Smooth muscle cell (in vitro differentiated cells): ENCODE results near the gene ZNF385D. TPM values are rescaled to one million over a fixed set of nuclear protein-coding genes. Genes with fewer than 3 reads are reported as not detected.

Source experiments
- DNase-seq: peaks from one replicate; lab custom pipeline; 2025; ENCODE audit not compliant: unreplicated experiment; lab: John Stamatoyannopoulos, UW
- H2AFZ ChIP-seq: fragments of 200-600 bp; sonication (generic); 2 replicates; pipeline ENCODE4 v1.6.0; 2016; ENCODE audit warnings: antibody characterized with exemption, low read depth, mild to moderate bottlenecking
- H3F3A ChIP-seq: fragments of 200-600 bp; sonication (generic); 2 replicates; pipeline ENCODE4 v1.6.0; 2017; ENCODE audit warnings: antibody characterized with exemption, low read depth
- H3K27ac ChIP-seq: fragments of 200-600 bp; sonication (generic); 2 replicates; pipeline ENCODE4 v1.5.1; 2016; ENCODE audit warnings: low read depth, mild to moderate bottlenecking
- H3K27me3 ChIP-seq: fragments of 200-600 bp; sonication (generic); 2 replicates; pipeline ENCODE4 v1.6.1; 2016; ENCODE audit warnings: low read depth, mild to moderate bottlenecking
- H3K36me3 ChIP-seq: fragments of 200-600 bp; sonication (generic); 2 replicates; pipeline ENCODE4 v1.5.1; 2016; ENCODE audit warnings: low read depth
- H3K4me1 ChIP-seq: fragments of 200-600 bp; sonication (generic); 2 replicates; pipeline ENCODE4 v1.5.1; 2016; ENCODE audit warnings: low read depth
- H3K4me2 ChIP-seq: fragments of 200-600 bp; sonication (generic); 2 replicates; pipeline ENCODE4 v1.6.0; 2016; ENCODE audit warnings: mild to moderate bottlenecking
- H3K4me3 ChIP-seq: fragments of 200-600 bp; sonication (generic); 2 replicates; pipeline ENCODE4 v1.5.1; 2016; ENCODE audit warnings: mild to moderate bottlenecking
- H3K79me2 ChIP-seq: fragments of 200-600 bp; sonication (generic); 2 replicates; pipeline ENCODE4 v1.6.0; 2016; ENCODE audit warnings: low read depth, mild to moderate bottlenecking
- H3K9ac ChIP-seq: fragments of 200-600 bp; sonication (generic); 2 replicates; pipeline ENCODE4 v1.6.0; 2016; ENCODE audit warnings: low read depth
- H3K9me3 ChIP-seq: fragments of 200-600 bp; sonication (generic); replicated peaks from 2 replicates; pipeline ENCODE4 v1.5.1; 2016; ENCODE audit warnings: low read depth
- H4K20me1 ChIP-seq: fragments of 200-600 bp; sonication (generic); 2 replicates; pipeline ENCODE4 v1.6.0; 2016; ENCODE audit warnings: low read depth
- CTCF ChIP-seq: fragments of 200-600 bp; sonication (generic); IDR thresholded peaks from 2 replicates; pipeline ENCODE4 v1.5.1; 2017; ENCODE audit warnings: borderline replicate concordance, mild to moderate bottlenecking, antibody characterized with exemption; ENCODE audit not compliant: insufficient read depth, poor library complexity, severe bottlenecking
- WGBS: methylation state at CpG from one replicate; pipeline ENCODE4 v1.1.7; 2016; ENCODE audit warnings: low lambda C conversion rate; 5-methylcytosine and 5-hydroxymethylcytosine counted together
- polyA plus RNA-seq: library from polyadenylated mRNA; unstranded; fragments of >200 nt; fragmentation: Nextera tagmentation; extraction: Ambion mirVana; gene quantifications from 2 replicates; pipeline ENCODE4 v1.2.1, GENCODE V29; 2016
- total RNA-seq: library from RNA; depleted of rRNA; stranded (reverse); fragments of >200 nt; gene quantifications from 2 replicates; pipeline ENCODE4 v1.2.3, GENCODE V29; 2014

Gene ZNF385D
- total and polyA plus RNA-seq, 2 experiments from 2014 or later = 0.13 to 2.4 TPM

- Histone ChIP-seq H3K4me3 (no peak overlapping the region), H3K27me3 (no peaks in the 10 kb centered on the region), H3K9ac (no peak overlapping the region), H4K20me1 (no peaks in the 10 kb centered on the region), H3K79me2 (no peaks in the 10 kb centered on the region), H3K4me2 (no peak overlapping the region), H3F3A (no peaks in the 10 kb centered on the region), H3K9me3 (no peaks in the 10 kb centered on the region), H3K36me3 (no peaks in the 10 kb centered on the region), H3K27ac (no peak overlapping the region), H2AFZ (no peak overlapping the region), H3K4me1 (no peaks in the 10 kb centered on the region)
- 83% methylated on average over 5 of the region's 5 CpGs for WGBS
- DNase-seq = no peak
- TF ChIP-seq CTCF = no peak
Measured at GRCh38 chr3:21509731-21510470, 241.1 kb downstream of the ZNF385D start.

GRCh38 chr3:21508246-21508645 lies 242.8 kb downstream of the ZNF385D start:
- no peak for DNase-seq
- Histone ChIP-seq H3F3A (no peaks in the 10 kb centered on the region), H3K9ac (no peak overlapping the region), H4K20me1 (no peaks in the 10 kb centered on the region), H3K4me2 (no peak overlapping the region), H3K36me3 (no peaks in the 10 kb centered on the region), H3K4me3 (no peak overlapping the region), H3K79me2 (no peaks in the 10 kb centered on the region), H3K27ac (no peak overlapping the region), H3K27me3 (no peaks in the 10 kb centered on the region), H3K9me3 (no peaks in the 10 kb centered on the region), H2AFZ (no peak overlapping the region), H3K4me1 (no peaks in the 10 kb centered on the region)
- no peak for TF ChIP-seq CTCF

- H3K4me3 ChIP-seq = no peak overlapping the region
Measured at GRCh38 chr3:21505711-21506460, 245.1 kb downstream of the ZNF385D start.

More at GRCh38 chr3:21505711-21506460, 245.1 kb downstream of the ZNF385D start:
- Histone ChIP-seq H3K9me3 (no peaks in the 10 kb centered on the region), H3F3A (no peaks in the 10 kb centered on the region), H3K36me3 (no peaks in the 10 kb centered on the region), H3K79me2 (no peaks in the 10 kb centered on the region), H3K27ac (peak overlapping the region; percentile 24), H3K9ac (no peak overlapping the region), H3K4me2 (peak overlapping the region; percentile 63), H4K20me1 (no peaks in the 10 kb centered on the region), H2AFZ (no peak overlapping the region), H3K27me3 (peaks cover 3% of the 10 kb centered on the region), H3K4me1 (no peaks in the 10 kb centered on the region)
- DNase-seq = no peak
- 33% methylated on average over 4 of the region's 4 CpGs for WGBS
- no peak for TF ChIP-seq CTCF
